SK-N-MC (cell line): ENCODE data around the gene FIBCD1.
"Not testable (repeated sequence)": the region's sequence is repeated elsewhere in the genome, so short reads cannot be mapped to it uniquely, and the experiment has no call there.

Experiments
- DNase-seq: peaks from one replicate; pipeline ENCODE4 v3.0.0-alpha.2; 2011; ENCODE audit warnings: low read depth, low spot score
- H3K27ac ChIP-seq: fragments of 200-600 bp; sonication (generic); 2 replicates; pipeline ENCODE4 v1.5.1; 2016; ENCODE audit warnings: mixed run types
- H3K36me3 ChIP-seq: fragments of 200-600 bp; sonication (generic); 2 replicates; pipeline ENCODE4 v1.6.1; 2017; ENCODE audit warnings: antibody characterized with exemption, low read length, mixed read lengths; ENCODE audit not compliant: insufficient read depth
- H3K4me3 ChIP-seq: fragments of 200-600 bp; sonication (generic); 2 replicates; pipeline ENCODE4 v1.5.1; 2016
- H3K9ac ChIP-seq: fragments of 200-600 bp; sonication (generic); 2 replicates; pipeline ENCODE4 v1.8.0; 2017; ENCODE audit warnings: mixed run types, mixed read lengths; ENCODE audit not compliant: insufficient read length
- H3K9me3 ChIP-seq: fragments of 200-600 bp; sonication (generic); 2 replicates; pipeline ENCODE4 v1.6.1; 2017; ENCODE audit warnings: low read depth, mild to moderate bottlenecking, antibody characterized with exemption, low read length, moderate library complexity, mixed read lengths
- EZH2 ChIP-seq: fragments of 200-600 bp; sonication (generic); IDR thresholded peaks from one replicate; pipeline ENCODE4 v1.6.1; 2017; ENCODE audit warnings: antibody characterized with exemption
- FOXP2 ChIP-seq: optimal IDR thresholded peaks from 2 replicates; pipeline ENCODE3; 2011; ENCODE audit warnings: mild to moderate bottlenecking, moderate library complexity; ENCODE audit not compliant: insufficient read depth; ENCODE audit errors: extremely low read length, control extremely low read depth
- POLR2AphosphoS5 ChIP-seq: IDR thresholded peaks from 2 replicates; pipeline ENCODE4 v1.6.1; 2012; ENCODE audit warnings: mild to moderate bottlenecking, low read depth, low read length, borderline replicate concordance

Gene FIBCD1

DNA sequence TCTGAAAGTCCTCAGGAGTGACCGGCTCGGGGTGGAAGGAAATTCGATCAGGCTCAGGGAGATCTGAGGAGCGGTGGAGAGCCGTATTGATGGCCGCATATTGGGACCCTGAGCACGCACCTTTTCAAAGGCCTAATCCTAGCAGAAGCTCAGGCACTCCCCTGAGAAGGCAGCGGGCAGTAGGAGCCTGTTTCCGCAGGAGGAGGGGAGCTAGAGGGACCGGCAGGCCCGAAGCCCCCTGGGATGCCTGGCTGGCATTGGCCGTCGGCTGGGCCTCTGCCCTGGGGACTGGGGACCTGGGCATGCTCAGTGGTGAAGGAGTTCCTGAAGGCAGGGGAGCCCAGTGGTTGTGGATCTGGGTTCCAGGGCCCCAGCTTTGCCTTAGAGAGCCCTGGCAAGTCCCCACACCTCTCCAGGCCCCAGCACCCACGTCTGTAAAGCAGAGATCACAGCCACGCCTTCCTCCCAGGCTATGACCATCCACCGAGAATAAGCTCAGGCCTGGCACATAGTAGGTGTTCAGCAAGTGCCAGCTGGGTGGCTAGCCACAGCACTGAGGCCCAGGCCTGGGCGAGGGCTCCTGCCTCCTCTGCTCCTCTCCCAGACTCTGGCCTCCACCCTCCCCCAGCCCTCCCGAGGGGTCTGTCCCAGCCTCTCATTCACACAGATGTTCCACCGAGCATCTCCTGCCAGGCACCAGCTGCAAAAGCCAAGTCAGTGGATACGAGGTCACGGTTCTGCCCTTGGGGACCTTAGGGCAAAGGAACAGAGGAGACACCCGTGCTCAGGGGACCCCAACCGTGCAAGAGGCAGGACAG lies 25.2 kb downstream of the FIBCD1 start:
- no peak for DNase-seq
- Histone ChIP-seq H3K4me3 (no peak overlapping the region), H3K9ac (no peak overlapping the region), H3K27ac (no peak overlapping the region), H3K9me3 (no peaks in the 10 kb centered on the region), H3K36me3 (no peaks in the 10 kb centered on the region)
- TF ChIP-seq POLR2AphosphoS5 (no peak), EZH2 (no peak), FOXP2 (no peak)

DNA sequence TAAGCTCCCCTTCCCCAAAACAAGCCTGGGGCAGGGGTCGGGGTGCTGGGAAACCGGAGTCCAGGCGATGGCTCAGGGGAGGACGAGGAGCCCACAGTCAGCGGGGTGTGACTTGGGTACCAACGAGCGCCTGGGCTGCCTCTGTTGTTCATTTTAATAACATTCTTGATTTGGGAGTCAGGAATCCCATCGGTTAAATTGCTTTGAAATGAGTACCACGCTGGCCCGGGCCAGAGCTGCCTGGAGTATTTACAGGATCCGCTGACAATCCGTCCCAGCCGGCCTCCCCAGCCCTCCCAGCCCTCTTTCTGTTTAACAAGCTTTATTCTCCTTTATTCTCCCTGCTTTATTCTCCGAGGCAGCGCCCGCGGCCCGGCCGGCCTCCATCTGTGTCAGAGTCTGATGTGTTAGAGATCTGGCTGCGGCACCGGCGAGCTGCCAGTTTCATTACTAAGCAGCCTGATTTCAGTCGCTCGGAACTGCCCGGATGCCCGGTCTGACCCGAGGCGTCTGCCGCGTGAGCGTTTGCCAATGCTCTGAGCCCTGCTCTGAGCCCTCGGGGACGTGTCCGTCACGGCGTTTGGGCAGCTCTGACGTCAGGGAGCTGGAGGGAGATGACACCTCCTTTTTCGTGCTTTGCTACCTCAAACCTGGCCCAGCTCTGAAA lies 26.0 kb downstream of the FIBCD1 start:
- no peak overlapping the region for H3K27ac ChIP-seq
- H3K4me3 ChIP-seq = no peak overlapping the region
- H3K9ac ChIP-seq = no peak overlapping the region
- TF ChIP-seq POLR2AphosphoS5 = no peak
- no peak for TF ChIP-seq EZH2
- no peak for TF ChIP-seq FOXP2
- H3K36me3 ChIP-seq = no peaks in the 10 kb centered on the region
- DNase-seq = no peak
- H3K9me3 ChIP-seq = no peaks in the 10 kb centered on the region

DNA sequence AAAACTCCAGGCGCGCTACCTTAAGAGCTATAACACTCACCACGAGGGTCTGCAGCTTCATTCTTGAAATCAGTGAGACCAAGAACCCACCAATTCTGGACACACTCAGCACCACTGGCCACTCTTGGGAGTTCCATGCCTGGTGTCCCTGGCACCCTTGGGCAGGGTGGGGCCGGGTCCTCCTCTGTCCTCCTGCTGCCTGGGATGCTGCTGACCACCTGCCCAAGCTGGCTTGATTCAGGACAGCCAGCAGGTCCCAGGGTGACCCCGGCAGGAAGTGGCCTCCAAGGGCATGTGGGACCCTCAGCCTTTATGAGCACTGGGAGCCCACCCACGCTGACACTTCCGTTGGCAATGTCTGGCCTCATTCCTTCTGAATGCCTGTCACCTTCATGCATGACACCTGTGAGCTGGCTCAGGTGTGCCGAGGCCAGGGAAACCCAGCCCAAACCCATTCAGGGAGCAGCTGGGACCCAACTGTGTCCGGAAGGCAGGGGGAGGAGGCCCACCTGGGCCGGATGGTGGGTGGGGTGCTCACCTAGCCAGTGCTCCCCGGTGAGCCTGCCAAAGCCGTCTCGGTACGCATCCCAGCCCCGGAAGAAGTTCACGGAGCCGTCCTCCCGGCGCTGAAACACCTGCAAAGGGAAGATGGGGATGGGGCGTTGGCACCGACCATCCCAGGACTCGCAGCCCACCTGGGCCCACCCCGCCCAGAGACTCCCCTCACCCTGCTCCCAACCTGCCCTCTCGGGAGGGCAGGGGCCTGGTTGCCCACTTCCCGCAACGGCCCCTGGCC lies 27.6 kb downstream of the FIBCD1 start:
- DNase-seq = no peak
- TF ChIP-seq EZH2 = no peak
- TF ChIP-seq POLR2AphosphoS5 = no peak
- no peak for TF ChIP-seq FOXP2
- Histone ChIP-seq H3K27ac (no peak overlapping the region), H3K4me3 (no peak overlapping the region), H3K9ac (no peak overlapping the region), H3K36me3 (no peaks in the 10 kb centered on the region), H3K9me3 (no peaks in the 10 kb centered on the region)

- H3K27ac ChIP-seq, H3K9me3 ChIP-seq, H3K36me3 ChIP-seq, H3K9ac ChIP-seq, H3K4me3 ChIP-seq, DNase-seq: not testable (repeated sequence)
These were observed 28.4 kb downstream of the FIBCD1 start for GRCh38 chr9:130910670-130911069.

DNA sequence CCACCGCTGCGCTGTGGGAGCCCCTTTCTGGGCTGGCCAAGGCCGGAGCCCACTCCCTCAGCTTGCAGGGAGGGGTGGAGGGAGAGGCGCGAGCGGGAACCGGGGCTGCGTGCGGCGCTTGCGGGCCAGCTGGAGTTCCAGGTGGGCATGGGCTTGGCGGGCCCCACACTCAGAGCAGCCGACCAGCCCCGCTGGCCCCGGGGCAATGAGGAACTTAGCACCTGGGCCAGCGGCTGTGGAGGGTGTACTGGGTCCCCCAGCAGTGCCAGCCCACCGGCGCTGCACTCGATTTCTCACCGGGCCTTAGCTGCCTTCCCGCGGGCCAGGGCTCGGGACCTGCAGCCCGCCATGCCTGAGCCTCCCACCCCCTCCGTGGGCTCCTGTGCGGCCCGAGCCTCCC lies 29.0 kb downstream of the FIBCD1 start:
- H3K9ac ChIP-seq, H3K27ac ChIP-seq, H3K4me3 ChIP-seq, DNase-seq, H3K9me3 ChIP-seq, H3K36me3 ChIP-seq: not testable (repeated sequence)

DNA sequence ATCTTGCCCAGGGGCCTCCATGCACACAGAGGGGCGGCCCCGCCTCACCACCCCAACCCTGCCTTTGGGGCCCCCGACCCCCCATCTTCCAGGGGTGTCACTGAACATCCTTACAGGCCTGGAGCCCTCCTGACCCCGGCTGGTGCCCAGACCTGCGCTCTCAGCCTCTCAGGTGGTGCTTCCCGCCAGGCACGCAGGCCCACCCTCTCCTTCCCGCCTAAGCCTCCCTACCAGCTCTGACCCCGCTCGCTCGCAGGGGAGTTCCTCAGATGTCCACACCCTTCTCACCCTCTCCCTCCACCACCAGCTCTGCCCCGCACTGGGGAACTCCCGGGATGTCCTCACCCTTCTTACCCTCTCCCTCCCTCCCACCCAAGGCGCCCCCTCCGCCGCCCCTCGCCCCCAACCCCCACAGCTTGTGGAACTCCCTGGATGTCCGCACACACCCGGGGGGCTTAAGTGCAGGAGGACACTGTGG lies 30.1 kb downstream of the FIBCD1 start:
- Histone ChIP-seq H3K9me3 (no peaks in the 10 kb centered on the region), H3K27ac (no peak overlapping the region), H3K9ac (no peak overlapping the region), H3K4me3 (no peak overlapping the region), H3K36me3 (no peaks in the 10 kb centered on the region)
- no peak for DNase-seq
- TF ChIP-seq EZH2 (no peak), POLR2AphosphoS5 (no peak), FOXP2 (no peak)

DNA sequence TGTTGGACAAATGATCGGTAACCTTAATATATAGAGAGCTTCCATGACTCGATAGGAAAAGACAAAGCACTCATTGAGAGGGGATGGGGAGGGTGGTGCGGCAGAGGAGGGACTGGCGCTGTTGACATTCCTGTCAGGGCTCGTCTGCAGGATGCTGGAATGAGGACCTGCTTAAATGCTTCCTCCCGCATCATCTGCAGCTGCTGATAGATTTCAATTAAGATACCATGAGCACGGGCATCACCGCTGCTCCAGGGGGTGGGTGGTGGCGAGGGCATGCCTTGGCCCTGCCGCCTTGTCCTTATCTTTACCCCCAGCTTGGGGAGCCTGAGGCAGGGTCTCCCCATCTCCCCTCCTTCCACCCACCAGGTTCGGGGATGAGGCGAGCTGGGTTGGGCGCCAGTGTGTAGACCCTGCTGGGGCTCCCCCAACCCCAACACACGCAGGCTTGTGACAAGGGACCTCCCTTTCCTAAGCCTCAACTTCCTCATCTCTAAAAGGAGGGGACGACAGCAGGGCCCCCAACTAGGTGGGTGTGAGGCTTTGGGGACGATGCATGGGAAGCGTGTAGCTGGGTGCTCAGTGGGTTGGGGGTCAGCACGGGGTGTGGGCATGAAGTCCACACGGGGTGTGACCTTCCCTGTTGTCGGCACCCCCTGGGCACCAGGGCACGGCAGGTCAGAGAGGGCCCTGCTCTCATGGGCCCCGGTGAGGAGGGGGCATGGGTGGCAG lies 30.7 kb downstream of the FIBCD1 start:
- H3K36me3 ChIP-seq = no peaks in the 10 kb centered on the region
- no peaks in the 10 kb centered on the region for H3K9me3 ChIP-seq
- DNase-seq = no peak
- H3K27ac ChIP-seq = no peak overlapping the region
- H3K9ac ChIP-seq = no peak overlapping the region
- TF ChIP-seq EZH2 (no peak), POLR2AphosphoS5 (no peak), FOXP2 (no peak)
- no peak overlapping the region for H3K4me3 ChIP-seq
